Trophoblast cell (in vitro differentiated cells and primary cell): ENCODE measurements around the gene CCDC192.
A peak's percentile ranks its signal among the peaks of the same experiment; 100 is the strongest.
"Not testable (repeated sequence)": the region's sequence is repeated elsewhere in the genome, so short reads cannot be mapped to it uniquely, and the experiment has no call there.

Experiments used
- DNase-seq, 2 donors: peaks; one replicate each; pipeline ENCODE4 v3.0.0-alpha.2; 2016
- H2AFZ ChIP-seq: 2 replicates; pipeline ENCODE4 v1.6.1; 2013; ENCODE audit warnings: low read length, moderate library complexity, mild to moderate bottlenecking; ENCODE audit not compliant: insufficient read depth, poor library complexity
- H2AK5ac ChIP-seq: 2 replicates; pipeline ENCODE4 v1.6.1; 2013; ENCODE audit warnings: mild to moderate bottlenecking, low read length
- H2BK120ac ChIP-seq: 2 replicates; pipeline ENCODE4 v1.6.1; 2013; ENCODE audit warnings: low read length, mild to moderate bottlenecking, moderate library complexity; ENCODE audit not compliant: insufficient read depth, poor library complexity
- H2BK12ac ChIP-seq: 2 replicates; pipeline ENCODE4 v1.6.1; 2013; ENCODE audit warnings: mild to moderate bottlenecking, low read length, moderate library complexity
- H2BK5ac ChIP-seq: 2 replicates; pipeline ENCODE4 v1.6.1; 2013; ENCODE audit warnings: low read length, low read depth, moderate library complexity, mild to moderate bottlenecking; ENCODE audit not compliant: poor library complexity
- H3K14ac ChIP-seq: 2 replicates; pipeline ENCODE4 v1.6.1; 2013; ENCODE audit warnings: mild to moderate bottlenecking, low read length
- H3K18ac ChIP-seq: 2 replicates; pipeline ENCODE4 v1.6.1; 2013; ENCODE audit warnings: mild to moderate bottlenecking, low read length
- H3K23ac ChIP-seq: 2 replicates; pipeline ENCODE4 v1.6.1; 2013; ENCODE audit warnings: low read length
- H3K27ac ChIP-seq: 2 replicates; pipeline ENCODE4 v1.5.1; 2013; ENCODE audit warnings: low read depth, mild to moderate bottlenecking, inconsistent platforms, low read length, moderate library complexity
- H3K27me3 ChIP-seq: 2 replicates; pipeline ENCODE4 v1.6.1; 2013; ENCODE audit warnings: inconsistent platforms, mild to moderate bottlenecking, low read length, moderate library complexity; ENCODE audit not compliant: insufficient read depth
- H3K36me3 ChIP-seq, 2 experiments: 1 replicate in 1 of 2; 2 replicates in 1 of 2; pipeline ENCODE4 v1.6.1; 2013; ENCODE audit warnings: low read length in 2 of 2, mild to moderate bottlenecking in 2 of 2, moderate library complexity in 1 of 2; ENCODE audit not compliant: insufficient read depth in 2 of 2, control insufficient read depth in 1 of 2
- H3K4ac ChIP-seq: 2 replicates; pipeline ENCODE4 v1.6.1; 2013; ENCODE audit warnings: low read depth, mild to moderate bottlenecking, low read length, moderate library complexity
- H3K4me1 ChIP-seq, 2 experiments: 1 replicate in 1 of 2; 2 replicates in 1 of 2; pipeline ENCODE4 v1.6.1; 2013; ENCODE audit warnings: low read length in 2 of 2, mild to moderate bottlenecking in 2 of 2, moderate library complexity in 1 of 2; ENCODE audit not compliant: insufficient read depth in 2 of 2, control insufficient read depth in 1 of 2
- H3K4me2 ChIP-seq: 2 replicates; pipeline ENCODE4 v1.6.1; 2013; ENCODE audit warnings: inconsistent platforms, mild to moderate bottlenecking, low read length, moderate library complexity
- H3K4me3 ChIP-seq: 2 replicates; pipeline ENCODE4 v1.5.1; 2013; ENCODE audit warnings: mild to moderate bottlenecking, low read depth, low read length, inconsistent platforms
- H3K79me1 ChIP-seq: one replicate; pipeline ENCODE4 v1.6.1; 2013; ENCODE audit warnings: low read length
- H3K79me2 ChIP-seq: 2 replicates; pipeline ENCODE4 v1.6.1; 2013; ENCODE audit warnings: low read length, mild to moderate bottlenecking; ENCODE audit not compliant: control insufficient read depth, insufficient read depth, poor library complexity
- H3K9ac ChIP-seq: 2 replicates; pipeline ENCODE4 v1.6.1; 2013; ENCODE audit warnings: mild to moderate bottlenecking, low read length
- H3K9me3 ChIP-seq: 2 replicates; pipeline ENCODE4 v1.6.1; 2013; ENCODE audit warnings: low read depth, mild to moderate bottlenecking, control low read depth, inconsistent platforms, low read length; ENCODE audit not compliant: insufficient read depth
- H4K12ac ChIP-seq: 2 replicates; pipeline ENCODE4 v1.6.1; 2013; ENCODE audit warnings: low read depth, mild to moderate bottlenecking, low read length, moderate library complexity
- H4K8ac ChIP-seq: 2 replicates; pipeline ENCODE4 v1.6.1; 2013; ENCODE audit warnings: low read depth, mild to moderate bottlenecking, low read length, moderate library complexity
- H4K91ac ChIP-seq: one replicate; pipeline ENCODE4 v1.6.1; 2013; ENCODE audit warnings: low read depth, mild to moderate bottlenecking, low read length, moderate library complexity
- WGBS: extraction: QIAGEN DNeasy Blood & Tissue Kit; methylation state at CpG from one replicate; pipeline ENCODE4 v1.1.7; 2013; ENCODE audit warnings: missing lambda C conversion rate; ENCODE audit not compliant: insufficient read length, insufficient coverage; ENCODE audit errors: extremely low coverage; 5-methylcytosine and 5-hydroxymethylcytosine counted together

The CCDC192 gene

GRCh38 chr5:127752503-127753265 is 49.5 kb downstream of the CCDC192 start:
- Histone ChIP-seq H2BK120ac (peak overlapping the region; percentile 63), H4K8ac (peak overlapping the region; percentile 76)
- H2AFZ ChIP-seq, H3K9me3 ChIP-seq, H3K4ac ChIP-seq, H3K9ac ChIP-seq, H4K12ac ChIP-seq, H2AK5ac ChIP-seq, H3K4me3 ChIP-seq, H2BK5ac ChIP-seq, H3K14ac ChIP-seq, H2BK12ac ChIP-seq, H3K23ac ChIP-seq, H3K27me3 ChIP-seq, H3K4me2 ChIP-seq, H3K79me2 ChIP-seq, H3K18ac ChIP-seq, H3K4me1 ChIP-seq, H4K91ac ChIP-seq, H3K27ac ChIP-seq, H3K79me1 ChIP-seq, H3K36me3 ChIP-seq: not testable (repeated sequence)
- peak in 1 of 2 donors; percentile 18 for DNase-seq
- WGBS, result no CpG with 5 or more reads among the region's 32 CpGs

- H4K91ac ChIP-seq, result no peak overlapping the region
- no peak overlapping the region for H3K9ac ChIP-seq
- H2AFZ ChIP-seq, result no peak overlapping the region
- no peak for DNase-seq
- H2BK5ac ChIP-seq, result no peak overlapping the region
- H2AK5ac ChIP-seq, result no peak overlapping the region
- H3K36me3 ChIP-seq, result no peaks in the 10 kb centered on the region
- no peak overlapping the region for H3K4ac ChIP-seq
- H3K4me2 ChIP-seq, result no peak overlapping the region
- H2BK12ac ChIP-seq, result no peak overlapping the region
- H4K12ac ChIP-seq, result no peak overlapping the region
- H2BK120ac ChIP-seq, result no peak overlapping the region
- no CpG with 5 or more reads among the region's 4 CpGs for WGBS
- H3K27ac ChIP-seq, result no peak overlapping the region
- no peaks in the 10 kb centered on the region for H3K79me2 ChIP-seq
- H3K4me1 ChIP-seq, result peaks cover 4 to 8% of the 10 kb centered on the region in 2 experiments
- H3K79me1 ChIP-seq, result peaks cover 6% of the 10 kb centered on the region
- no peak overlapping the region for H3K14ac ChIP-seq
- no peak overlapping the region for H3K4me3 ChIP-seq
- H3K23ac ChIP-seq, result no peak overlapping the region
- H4K8ac ChIP-seq, result no peak overlapping the region
- no peaks in the 10 kb centered on the region for H3K9me3 ChIP-seq
- H3K18ac ChIP-seq, result no peak overlapping the region
- no peaks in the 10 kb centered on the region for H3K27me3 ChIP-seq
These were observed 51.1 kb downstream of the CCDC192 start for GRCh38 chr5:127754259-127754658.

DNA sequence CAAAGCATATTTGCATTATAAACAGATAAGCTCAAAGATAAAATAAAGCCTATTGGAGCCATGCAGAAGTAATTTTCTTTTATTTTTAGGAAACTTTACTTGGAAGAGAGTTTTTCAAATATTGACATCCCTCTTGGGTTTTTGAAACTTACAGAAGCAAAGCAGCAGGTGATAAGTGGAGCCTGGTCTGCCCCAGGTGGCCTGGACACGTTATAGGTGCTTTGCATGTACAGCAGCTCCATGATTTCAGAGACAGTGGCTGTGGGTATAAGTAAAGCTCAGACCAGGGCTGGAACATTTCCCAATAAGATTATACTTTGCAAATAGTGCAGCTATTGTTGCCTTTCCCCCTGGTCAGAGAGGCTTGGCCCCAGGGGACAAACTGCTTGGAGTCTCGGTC is 51.5 kb downstream of the CCDC192 start:
- H3K27me3 ChIP-seq, result no peaks in the 10 kb centered on the region
- no peak overlapping the region for H3K4ac ChIP-seq
- no CpG with 5 or more reads among the region's 2 CpGs for WGBS
- DNase-seq, result no peak
- no peak overlapping the region for H3K4me3 ChIP-seq
- no peak overlapping the region for H3K4me2 ChIP-seq
- H4K8ac ChIP-seq, result no peak overlapping the region
- no peak overlapping the region for H4K91ac ChIP-seq
- H3K23ac ChIP-seq, result no peak overlapping the region
- H4K12ac ChIP-seq, result no peak overlapping the region
- H3K4me1 ChIP-seq, result peaks cover 5 to 8% of the 10 kb centered on the region in 2 experiments
- no peak overlapping the region for H2AFZ ChIP-seq
- H2BK12ac ChIP-seq, result peak overlapping the region; percentile 76
- H2BK5ac ChIP-seq, result no peak overlapping the region
- H3K79me1 ChIP-seq, result peaks cover 6% of the 10 kb centered on the region
- no peak overlapping the region for H3K14ac ChIP-seq
- H3K27ac ChIP-seq, result peak overlapping the region; percentile 20
- no peaks in the 10 kb centered on the region for H3K36me3 ChIP-seq
- H2AK5ac ChIP-seq, result no peak overlapping the region
- no peak overlapping the region for H3K9ac ChIP-seq
- no peak overlapping the region for H2BK120ac ChIP-seq
- no peaks in the 10 kb centered on the region for H3K9me3 ChIP-seq
- no peaks in the 10 kb centered on the region for H3K79me2 ChIP-seq
- no peak overlapping the region for H3K18ac ChIP-seq

- Histone ChIP-seq H2AFZ (no peak overlapping the region), H3K9ac (no peak overlapping the region), H4K91ac (peak overlapping the region; percentile 11), H3K27ac (no peak overlapping the region), H3K9me3 (no peaks in the 10 kb centered on the region), H2BK120ac (peak overlapping the region; percentile 17), H3K79me1 (peaks cover 6% of the 10 kb centered on the region), H3K36me3 (no peaks in the 10 kb centered on the region), H3K4ac (no peak overlapping the region), H3K18ac (no peak overlapping the region), H3K27me3 (no peaks in the 10 kb centered on the region), H2AK5ac (no peak overlapping the region), H3K23ac (no peak overlapping the region), H3K4me3 (no peak overlapping the region), H2BK12ac (no peak overlapping the region), H4K12ac (no peak overlapping the region), H2BK5ac (no peak overlapping the region), H3K4me2 (no peak overlapping the region), H4K8ac (no peak overlapping the region), H3K14ac (no peak overlapping the region), H3K4me1 (peaks cover 5 to 8% of the 10 kb centered on the region in 2 experiments), H3K79me2 (no peaks in the 10 kb centered on the region)
- peak in 1 of 2 donors; percentile 26 for DNase-seq
- WGBS, result no CpG with 5 or more reads among the region's 1 CpG
These were observed 54.4 kb downstream of the CCDC192 start for GRCh38 chr5:127757576-127757975.
